NCI-H146 (cell line): ENCODE results near the gene NXN.
"Not testable (repeated sequence)": the region's sequence is repeated elsewhere in the genome, so short reads cannot be mapped to it uniquely, and the experiment has no call there.

Source experiments
- DNase-seq: peaks from one replicate; lab custom pipeline; 2025; lab: John Stamatoyannopoulos, UW

NXN gene

DNA sequence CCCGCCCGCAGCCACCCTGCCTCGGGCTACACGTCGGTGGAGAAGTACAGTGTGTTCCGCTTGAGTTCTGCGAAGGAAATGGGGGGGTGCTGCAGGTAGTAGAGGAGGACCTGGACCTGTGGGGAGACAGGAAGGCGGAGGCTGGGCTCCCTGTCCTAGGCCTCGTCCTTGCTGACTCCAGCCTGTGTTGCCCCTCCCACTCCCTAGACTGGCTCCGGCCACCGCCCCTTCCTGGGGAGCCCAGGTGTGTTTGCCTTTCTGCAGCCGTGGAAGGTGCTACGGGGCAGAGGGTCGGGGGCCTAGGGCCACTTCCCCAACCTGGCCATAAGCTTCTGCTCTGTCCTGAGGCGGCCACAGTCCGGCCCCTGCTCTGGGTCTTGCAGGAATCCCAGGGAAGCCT is 26.5 kb upstream of the NXN start:
- DNase-seq, result no peak

GRCh38 chr17:1005361-1005946 is 25.9 kb upstream of the NXN start:
- DNase-seq, result no peak

DNA sequence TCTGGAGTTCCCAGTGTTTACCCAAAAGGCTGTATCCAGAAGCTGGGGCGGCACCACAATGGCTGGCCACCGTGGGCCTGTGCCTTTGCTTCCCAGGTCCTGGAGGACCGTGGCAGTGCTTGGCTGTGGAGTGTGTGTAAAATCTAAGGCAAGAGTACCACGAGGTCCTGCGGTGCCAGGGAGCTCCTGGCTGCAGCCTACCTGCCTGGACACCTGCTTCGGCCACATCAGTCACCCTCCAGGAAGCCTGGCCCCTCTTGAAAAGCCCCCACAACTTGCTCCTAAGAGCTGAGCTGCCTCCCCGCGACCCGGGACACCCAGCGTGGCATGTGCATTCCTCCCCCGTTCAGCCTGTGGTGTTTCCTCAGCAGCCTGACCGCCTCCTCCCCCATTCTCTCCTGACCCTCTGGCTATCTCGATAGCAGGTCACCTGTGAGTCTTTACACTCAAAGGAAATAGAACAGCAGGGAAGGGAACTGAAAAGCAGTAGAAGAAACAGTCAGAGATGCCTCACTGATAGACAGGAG is 25.3 kb upstream of the NXN start:
- no peak for DNase-seq

- DNase-seq, result no peak
These were observed 24.6 kb upstream of the NXN start for GRCh38 chr17:1003972-1004768.

DNA sequence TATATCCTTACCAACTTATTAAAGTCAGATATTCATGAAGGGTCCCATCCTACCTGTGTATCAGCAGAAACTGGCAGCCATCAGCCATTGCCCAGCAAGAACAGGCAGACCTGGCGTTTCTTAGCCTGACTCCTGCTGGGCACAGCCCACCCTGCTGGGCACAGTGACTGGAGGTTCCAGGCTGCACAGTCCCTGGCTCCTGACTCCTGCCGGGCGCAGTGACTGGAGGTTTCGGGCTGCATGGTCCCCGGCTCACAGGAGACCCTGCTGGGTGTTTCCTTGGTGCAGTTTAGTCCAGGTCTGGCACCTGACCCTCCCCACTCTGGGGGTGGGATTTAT is 24.0 kb upstream of the NXN start:
- DNase-seq, result no peak

- peak; percentile 13 for DNase-seq
These were observed 23.4 kb upstream of the NXN start for GRCh38 chr17:1002771-1003555.

- DNase-seq, result no peak
These were observed 22.8 kb upstream of the NXN start for GRCh38 chr17:1002412-1002753.

DNA sequence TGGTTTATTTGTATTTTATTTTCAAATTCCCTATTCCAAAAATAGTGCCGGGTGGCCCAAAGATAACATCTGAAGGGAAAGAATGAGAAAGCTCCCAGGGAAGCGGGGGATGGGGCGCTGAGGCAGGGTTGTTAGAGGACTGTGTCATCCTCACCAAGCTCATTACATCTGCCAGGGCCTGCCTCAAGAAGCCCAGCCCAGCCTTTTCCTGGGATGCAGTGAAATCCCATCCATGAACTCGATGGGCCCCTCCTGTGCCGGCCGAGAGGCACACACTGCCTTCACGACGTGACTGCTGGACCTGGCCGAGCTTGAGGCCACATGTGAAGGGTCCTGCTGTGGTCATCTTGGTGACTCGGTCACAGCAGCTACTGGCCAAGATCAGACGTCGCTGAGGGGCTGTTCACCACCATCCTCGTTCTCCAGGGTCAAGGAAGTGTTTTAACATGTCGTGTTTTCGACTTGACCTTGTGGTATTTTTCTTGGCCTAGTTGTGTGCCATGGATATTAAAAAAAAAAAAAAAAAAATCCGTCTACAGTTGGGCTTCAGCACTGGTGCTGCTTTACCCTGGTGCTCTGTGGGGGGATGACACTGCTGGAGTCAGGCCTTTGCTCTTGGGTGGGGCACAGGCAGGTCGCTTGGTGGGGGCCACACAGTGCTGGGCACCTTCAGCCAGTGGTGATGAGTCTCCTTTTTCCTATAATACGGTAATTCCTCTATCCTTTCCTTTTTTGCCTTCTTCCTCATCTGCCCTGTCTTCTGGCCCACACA is 22.2 kb upstream of the NXN start:
- DNase-seq, result no peak

DNA sequence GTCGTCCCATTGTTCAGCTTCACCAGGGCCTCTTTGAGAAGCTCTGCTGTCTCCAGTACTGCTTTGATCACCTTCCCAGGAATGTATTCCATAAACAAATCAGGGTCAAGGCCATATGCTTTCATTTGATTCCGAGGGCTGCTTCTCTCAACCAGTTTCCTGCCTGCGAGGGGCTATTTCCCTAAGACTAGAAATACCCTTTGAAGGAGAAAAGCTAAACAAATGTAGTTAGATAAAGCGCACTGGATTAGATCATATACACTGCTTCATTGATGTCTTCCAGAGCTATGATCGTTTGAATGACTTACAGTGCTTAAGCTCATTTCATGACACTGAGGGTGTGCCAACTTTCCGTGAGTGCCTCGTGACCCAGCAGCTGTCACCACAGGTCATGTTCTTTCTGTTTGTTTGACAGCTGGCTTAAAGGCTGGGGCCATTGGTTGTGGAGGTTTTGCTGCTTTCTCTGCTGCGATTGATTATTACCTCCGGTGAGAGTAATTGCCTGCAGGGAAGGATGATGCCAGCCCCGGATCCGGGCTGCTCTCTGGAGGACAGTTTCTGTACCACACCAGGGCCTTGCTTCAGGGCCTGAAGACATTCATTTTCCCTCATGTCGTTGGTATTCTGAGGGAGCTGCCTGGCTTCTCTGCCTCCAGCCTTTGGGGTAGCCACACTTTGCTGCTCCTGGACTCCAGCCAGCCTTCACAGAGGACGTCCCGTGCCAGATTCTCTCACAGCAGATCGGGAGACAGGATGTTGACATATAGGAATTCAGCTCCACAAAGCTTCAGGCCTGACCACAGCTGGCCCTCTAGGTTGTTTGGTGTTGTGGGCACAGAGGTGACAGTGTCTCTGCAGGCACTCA is 21.3 kb upstream of the NXN start:
- no peak for DNase-seq

DNA sequence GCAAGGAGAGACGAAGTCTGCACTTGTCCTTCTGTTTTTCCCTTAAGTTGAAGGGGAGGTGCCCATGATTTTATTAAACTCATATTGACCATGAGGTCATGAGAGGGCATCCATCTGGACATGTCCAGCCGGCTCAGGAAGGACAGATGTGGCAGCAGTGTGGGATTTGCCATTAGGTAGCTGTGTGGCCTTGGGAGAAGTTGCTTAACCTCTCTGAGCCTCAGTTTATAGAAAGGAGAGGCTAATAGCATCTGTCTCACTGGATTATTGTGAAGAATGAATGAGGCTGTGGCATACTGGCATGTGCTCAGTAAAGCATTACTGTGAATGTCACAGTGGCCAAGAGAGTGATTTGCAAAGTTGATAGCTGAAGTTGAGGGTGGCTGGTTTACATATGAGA is 18.5 kb upstream of the NXN start:
- DNase-seq, result no peak

DNA sequence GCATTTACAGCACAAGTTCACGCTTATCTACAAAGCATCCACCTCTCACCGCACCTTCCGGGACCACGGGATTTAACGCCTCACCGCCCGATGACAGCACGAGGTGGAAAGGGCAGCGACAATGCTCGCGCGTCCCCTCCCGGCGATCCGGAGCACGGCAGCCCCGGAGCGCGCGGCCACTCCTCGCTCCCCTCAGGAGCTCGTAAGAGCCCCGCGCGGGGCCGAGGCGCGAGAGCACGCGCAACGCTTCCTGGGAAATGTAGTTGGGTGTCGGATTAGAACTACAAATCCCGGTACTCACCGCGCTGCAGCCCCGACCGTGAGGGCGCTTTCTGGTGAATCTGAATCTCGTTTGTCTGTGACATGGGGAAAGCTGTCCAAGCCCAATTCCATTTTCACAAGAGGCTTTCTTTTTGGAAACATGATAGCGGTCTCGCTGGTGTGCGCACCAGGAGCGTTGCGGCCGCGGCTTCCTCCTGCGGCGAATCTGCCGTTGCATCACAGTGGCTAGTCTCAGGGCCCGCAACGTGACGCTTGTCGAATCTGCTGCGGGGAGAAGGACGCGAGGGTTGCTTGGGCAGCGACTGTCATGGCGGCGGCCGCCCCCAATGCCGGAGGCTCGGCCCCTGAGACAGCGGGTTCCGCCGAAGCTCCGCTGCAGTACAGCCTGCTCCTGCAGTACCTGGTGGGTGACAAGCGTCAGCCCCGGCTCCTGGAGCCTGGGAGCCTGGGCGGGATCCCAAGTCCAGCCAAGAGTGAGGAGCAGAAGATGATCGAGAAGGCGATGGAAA is 17.2 kb upstream of the NXN start, which contains the start of gene TIMM22:
Gene TIMM22 (plus strand): TSS at position 576 of the 791 bp plus-strand sequence. CDS start 14 bp downstream, at position 590.
- DNase-seq, result peak; percentile 98

DNA sequence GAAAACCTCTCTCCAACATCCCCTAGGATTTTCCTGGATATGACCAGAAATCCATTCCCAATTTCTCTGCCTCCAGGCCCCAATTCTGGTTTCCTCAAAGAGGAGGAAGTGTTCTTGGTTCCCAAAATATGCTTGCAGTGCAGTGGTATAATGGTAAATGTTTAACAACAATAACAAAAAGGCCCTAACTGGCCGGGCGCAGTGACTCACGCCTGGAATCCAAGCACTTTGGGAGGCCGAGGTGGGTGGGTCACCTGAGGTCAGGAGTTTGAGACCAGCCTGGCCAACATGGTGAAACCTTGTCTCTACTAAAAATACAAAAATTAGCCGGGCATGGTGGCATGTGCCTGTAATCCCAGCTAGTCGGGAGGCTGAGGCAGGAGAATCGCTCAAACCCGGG is 15.7 kb upstream of the NXN start:
- not testable (repeated sequence) for DNase-seq

DNA sequence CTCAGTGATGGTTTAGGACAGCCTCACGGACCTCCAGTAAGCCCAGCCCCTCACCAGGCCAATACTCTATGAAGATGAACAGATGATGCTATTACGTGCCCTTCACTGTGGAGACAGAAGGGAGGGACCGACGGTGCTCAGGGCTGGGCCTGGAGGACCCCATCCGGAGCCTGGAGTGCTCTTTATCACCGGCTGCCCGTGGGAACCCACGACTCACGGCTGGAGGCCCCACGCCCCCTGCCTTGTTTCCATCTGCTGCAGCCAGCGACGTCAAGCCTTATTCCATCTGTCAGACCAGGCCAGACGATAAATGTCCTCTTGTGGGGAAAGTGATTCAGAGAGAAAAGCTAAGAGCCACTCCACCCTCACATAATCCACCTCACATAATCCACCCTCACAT is 13.4 kb upstream of the NXN start:
- no peak for DNase-seq

DNA sequence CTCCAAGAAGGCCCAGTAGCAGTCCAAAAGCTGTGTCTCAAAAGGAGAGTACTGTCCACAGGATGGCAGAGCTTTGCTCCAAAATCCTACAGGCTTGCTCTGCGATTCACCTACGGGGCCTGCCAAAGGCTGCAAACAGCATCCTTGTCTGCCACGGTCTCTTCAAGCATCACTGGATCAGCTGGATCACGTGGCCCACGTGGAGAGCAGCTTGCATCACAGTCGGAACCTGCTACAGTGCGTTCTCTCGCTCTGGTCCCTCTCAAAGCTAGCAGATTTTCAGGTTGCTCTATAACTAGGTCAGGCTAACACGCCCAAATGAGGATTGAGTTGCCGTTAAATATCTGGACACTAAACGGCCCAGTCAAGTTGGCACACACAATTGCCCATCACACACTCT is 9.0 kb upstream of the NXN start:
- DNase-seq, result no peak

- DNase-seq, result no peak
These were observed 8.4 kb upstream of the NXN start for GRCh38 chr17:987931-988330.

GRCh38 chr17:986322-986929 is 6.8 kb upstream of the NXN start:
- no peak for DNase-seq

GRCh38 chr17:983921-984320 is 4.3 kb upstream of the NXN start:
- no peak for DNase-seq

DNA sequence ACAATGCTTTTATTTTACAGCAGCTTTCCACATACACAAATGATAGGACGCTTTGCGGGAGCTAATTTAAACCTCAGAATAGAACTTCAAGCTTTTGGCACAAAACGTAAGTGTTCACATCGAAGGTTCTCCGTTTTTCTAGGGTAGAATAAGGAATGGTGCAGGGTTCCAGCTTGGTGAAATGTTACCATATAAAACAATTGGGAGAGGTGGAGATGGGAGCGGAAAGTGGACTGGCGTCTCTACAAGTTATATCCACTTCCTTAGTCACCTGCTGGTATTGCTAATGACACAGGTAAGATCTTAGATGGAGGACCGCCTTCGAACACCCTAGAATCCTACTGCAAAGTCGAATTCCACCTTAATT is 1.7 kb upstream of the NXN start:
- DNase-seq, result no peak

DNA sequence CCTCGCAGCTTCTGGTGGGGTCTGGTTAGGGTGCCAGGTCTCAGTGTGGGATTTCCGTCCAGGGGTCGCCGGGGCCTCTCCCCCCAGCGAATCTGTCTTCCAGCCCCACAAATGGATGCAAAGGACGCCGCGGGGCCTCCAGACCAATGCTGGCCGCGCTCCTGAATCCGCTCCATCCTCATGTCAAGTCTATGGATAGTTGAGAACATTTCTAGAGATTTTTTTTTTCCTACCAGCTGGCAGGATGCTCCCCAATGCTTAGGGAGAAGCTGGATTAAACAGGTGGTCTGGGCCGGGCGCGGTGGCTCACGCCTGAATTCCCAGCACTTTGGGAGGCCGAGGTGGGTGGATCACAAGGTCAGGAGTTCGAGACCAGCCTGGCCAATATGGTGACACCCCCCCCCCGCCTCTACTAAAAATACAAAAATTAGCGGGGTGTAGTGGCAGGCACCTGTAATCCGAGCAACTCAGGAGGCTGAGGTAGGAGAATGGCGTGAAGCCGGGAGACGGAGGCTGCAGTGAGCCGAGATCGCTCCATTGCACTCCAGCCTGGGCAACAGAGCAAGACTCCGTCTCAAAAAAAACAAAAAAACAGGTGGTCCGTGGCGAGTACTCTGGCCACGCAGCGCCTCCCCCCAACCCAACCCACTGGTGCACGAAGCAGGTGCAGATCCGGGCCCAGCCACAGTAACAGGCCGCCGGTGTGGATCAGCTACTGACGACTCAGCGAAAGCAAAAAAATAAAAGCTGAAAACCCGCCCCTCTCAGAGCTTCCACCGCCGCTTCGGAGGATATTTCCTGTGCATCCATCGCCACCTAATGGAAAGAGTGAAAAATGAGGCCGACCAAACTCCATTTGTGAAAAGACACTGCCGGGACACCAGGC is 1.1 kb upstream of the NXN start:
- DNase-seq, result peak; percentile 85
